ENCODE results near the gene RMP24.
"Not testable (repeated sequence)": the region's sequence is repeated elsewhere in the genome, so short reads cannot be mapped to it uniquely, and the experiment has no call there.

RMP24 gene

GRCh38 chr18:35968278-35968880 lies 4.1 kb upstream of the RMP24 start:
- no peak for DNase-seq

GRCh38 chr18:35969676-35970075 lies 2.8 kb upstream of the RMP24 start:
- DNase-seq: no peak

GRCh38 chr18:35971661-35972196 lies 750 bp upstream of the RMP24 start:
- DNase-seq: peak; percentile 82

- no peak for DNase-seq
Measured at GRCh38 chr18:35973650-35974049, 1.2 kb downstream of the RMP24 start.

GRCh38 chr18:35974181-35974580 lies 1.7 kb downstream of the RMP24 start:
- no peak for DNase-seq

- DNase-seq: no peak
Measured at GRCh38 chr18:35979112-35979511, 6.6 kb downstream of the RMP24 start.

- DNase-seq: no peak
Measured at GRCh38 chr18:35982409-35983114, 10.1 kb downstream of the RMP24 start.

GRCh38 chr18:35983147-35983546 lies 10.7 kb downstream of the RMP24 start:
- DNase-seq: no peak

- no peak for DNase-seq
Measured at GRCh38 chr18:35983818-35984217, 11.3 kb downstream of the RMP24 start.

- no peak for DNase-seq
Measured at GRCh38 chr18:35991696-35992095, 19.2 kb downstream of the RMP24 start.

GRCh38 chr18:35993013-35993412 lies 20.5 kb downstream of the RMP24 start:
- DNase-seq: no peak

- DNase-seq: no peak
Measured at GRCh38 chr18:35998967-35999366, 26.5 kb downstream of the RMP24 start.

GRCh38 chr18:35999925-36000324 lies 27.4 kb downstream of the RMP24 start:
- DNase-seq: no peak

- DNase-seq: no peak
Measured at GRCh38 chr18:36006997-36007396, 34.5 kb downstream of the RMP24 start.

- no peak for DNase-seq
Measured at GRCh38 chr18:36009214-36009613, 36.7 kb downstream of the RMP24 start.

- no peak for DNase-seq
Measured at GRCh38 chr18:36012891-36013290, 40.4 kb downstream of the RMP24 start.

- no peak for DNase-seq
Measured at GRCh38 chr18:36015629-36016028, 43.1 kb downstream of the RMP24 start.

GRCh38 chr18:36017232-36017631 lies 44.8 kb downstream of the RMP24 start:
- no peak for DNase-seq

- DNase-seq: no peak
Measured at GRCh38 chr18:36020174-36020711, 47.8 kb downstream of the RMP24 start.

- no peak for DNase-seq
Measured at GRCh38 chr18:36023336-36023735, 50.9 kb downstream of the RMP24 start.

GRCh38 chr18:36024241-36024640 lies 51.8 kb downstream of the RMP24 start:
- DNase-seq: not testable (repeated sequence)

GRCh38 chr18:36025025-36025424 lies 52.5 kb downstream of the RMP24 start:
- DNase-seq: no peak

GRCh38 chr18:36028859-36029258 lies 56.4 kb downstream of the RMP24 start:
- DNase-seq: no peak
